SK-N-SH (cell line): ENCODE results near the gene FAM177A1.

ENCODE experiments used
- EP300 ChIP-seq, 2 experiments: IDR thresholded peaks; 2 replicates each; pipeline versions ENCODE4 v1.4.0 to v1.6.1; 2012; ENCODE audit warnings: borderline replicate concordance in 1 of 2, low read depth in 1 of 2, low read length in 1 of 2
- EZH2phosphoT487 ChIP-seq: fragments of 200-600 bp; sonication (generic); IDR thresholded peaks from 2 replicates; pipeline ENCODE4 v1.6.1; 2017; ENCODE audit warnings: low read depth, mixed run types, mild to moderate bottlenecking, antibody characterized with exemption, moderate library complexity, borderline replicate concordance
- MXI1 ChIP-seq: IDR thresholded peaks from 2 replicates; pipeline ENCODE4 v1.6.1; 2012; ENCODE audit warnings: mild to moderate bottlenecking, low read depth, low read length, improper control_type of control experiment
- POLR2AphosphoS5 ChIP-seq: IDR thresholded peaks from 2 replicates; pipeline ENCODE4 v1.6.1; 2012; ENCODE audit warnings: low read depth, low read length
- RCOR1 ChIP-seq: fragments of 150-350 bp; IDR thresholded peaks from 2 replicates; pipeline ENCODE4 v1.6.1; 2017; ENCODE audit warnings: antibody characterized with exemption, low read length
- RXRA ChIP-seq: IDR thresholded peaks from 2 replicates; pipeline ENCODE4 v1.4.0; 2012; ENCODE audit warnings: low read depth, mild to moderate bottlenecking, borderline replicate concordance
- SIN3A ChIP-seq: IDR thresholded peaks from 2 replicates; pipeline ENCODE4 v1.6.1; 2012; ENCODE audit warnings: low read depth, mild to moderate bottlenecking, low read length, moderate library complexity, borderline replicate concordance
- TF ChIP-seq, protein P1 (sequence below): fragments of 200-600 bp; sonication (generic); IDR thresholded peaks from 2 replicates; pipeline ENCODE4 v1.6.1; 2017; ENCODE audit warnings: antibody characterized with exemption, mild to moderate bottlenecking, moderate library complexity
- TF ChIP-seq, protein P2 (sequence below): IDR thresholded peaks from 2 replicates; pipeline ENCODE4 v1.6.1; 2012; ENCODE audit warnings: mild to moderate bottlenecking, low read depth, low read length, moderate library complexity
- TF ChIP-seq, protein P3 (sequence below): fragments of 150-350 bp; IDR thresholded peaks from 2 replicates; pipeline ENCODE4 v1.6.1; 2016; ENCODE audit warnings: mild to moderate bottlenecking, low read depth, low read length
- TF ChIP-seq, protein P4 (sequence below): IDR thresholded peaks from 2 replicates; pipeline ENCODE4; 2012

DNA sequence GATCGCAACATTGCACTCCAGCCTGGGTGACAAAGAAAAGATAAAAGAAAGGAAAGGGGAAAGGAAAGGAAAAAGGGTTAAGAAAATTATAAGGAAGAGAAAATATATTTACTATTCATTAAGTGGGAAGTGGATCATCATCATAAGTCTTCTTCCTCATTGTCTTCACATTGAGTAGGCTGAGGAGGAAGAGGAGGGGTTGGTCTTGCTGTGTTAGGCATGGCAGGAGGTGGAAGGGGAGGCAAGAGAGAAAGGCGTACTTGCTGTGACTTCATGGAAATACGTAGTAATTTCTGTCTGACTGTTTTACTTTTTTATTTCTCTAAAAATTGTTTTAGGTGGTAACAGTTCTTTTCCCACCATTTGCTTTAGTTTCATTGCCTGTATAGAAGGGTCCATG, 26.2 kb downstream of the FAM177A1 start:
- TF ChIP-seq, protein P1, sequence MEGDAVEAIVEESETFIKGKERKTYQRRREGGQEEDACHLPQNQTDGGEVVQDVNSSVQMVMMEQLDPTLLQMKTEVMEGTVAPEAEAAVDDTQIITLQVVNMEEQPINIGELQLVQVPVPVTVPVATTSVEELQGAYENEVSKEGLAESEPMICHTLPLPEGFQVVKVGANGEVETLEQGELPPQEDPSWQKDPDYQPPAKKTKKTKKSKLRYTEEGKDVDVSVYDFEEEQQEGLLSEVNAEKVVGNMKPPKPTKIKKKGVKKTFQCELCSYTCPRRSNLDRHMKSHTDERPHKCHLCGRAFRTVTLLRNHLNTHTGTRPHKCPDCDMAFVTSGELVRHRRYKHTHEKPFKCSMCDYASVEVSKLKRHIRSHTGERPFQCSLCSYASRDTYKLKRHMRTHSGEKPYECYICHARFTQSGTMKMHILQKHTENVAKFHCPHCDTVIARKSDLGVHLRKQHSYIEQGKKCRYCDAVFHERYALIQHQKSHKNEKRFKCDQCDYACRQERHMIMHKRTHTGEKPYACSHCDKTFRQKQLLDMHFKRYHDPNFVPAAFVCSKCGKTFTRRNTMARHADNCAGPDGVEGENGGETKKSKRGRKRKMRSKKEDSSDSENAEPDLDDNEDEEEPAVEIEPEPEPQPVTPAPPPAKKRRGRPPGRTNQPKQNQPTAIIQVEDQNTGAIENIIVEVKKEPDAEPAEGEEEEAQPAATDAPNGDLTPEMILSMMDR, result no peak
- TF ChIP-seq RCOR1 (no peak), EP300 (IDR thresholded peaks at IDR 0.05; ENCODE audit: borderline replicate concordance in 1 of 2, low read depth in 1 of 2, low read length in 1 of 2) (no peak), SIN3A (no peak), RXRA (no peak), MXI1 (no peak), EZH2phosphoT487 (no peak), POLR2AphosphoS5 (no peak)
- TF ChIP-seq, protein P2, sequence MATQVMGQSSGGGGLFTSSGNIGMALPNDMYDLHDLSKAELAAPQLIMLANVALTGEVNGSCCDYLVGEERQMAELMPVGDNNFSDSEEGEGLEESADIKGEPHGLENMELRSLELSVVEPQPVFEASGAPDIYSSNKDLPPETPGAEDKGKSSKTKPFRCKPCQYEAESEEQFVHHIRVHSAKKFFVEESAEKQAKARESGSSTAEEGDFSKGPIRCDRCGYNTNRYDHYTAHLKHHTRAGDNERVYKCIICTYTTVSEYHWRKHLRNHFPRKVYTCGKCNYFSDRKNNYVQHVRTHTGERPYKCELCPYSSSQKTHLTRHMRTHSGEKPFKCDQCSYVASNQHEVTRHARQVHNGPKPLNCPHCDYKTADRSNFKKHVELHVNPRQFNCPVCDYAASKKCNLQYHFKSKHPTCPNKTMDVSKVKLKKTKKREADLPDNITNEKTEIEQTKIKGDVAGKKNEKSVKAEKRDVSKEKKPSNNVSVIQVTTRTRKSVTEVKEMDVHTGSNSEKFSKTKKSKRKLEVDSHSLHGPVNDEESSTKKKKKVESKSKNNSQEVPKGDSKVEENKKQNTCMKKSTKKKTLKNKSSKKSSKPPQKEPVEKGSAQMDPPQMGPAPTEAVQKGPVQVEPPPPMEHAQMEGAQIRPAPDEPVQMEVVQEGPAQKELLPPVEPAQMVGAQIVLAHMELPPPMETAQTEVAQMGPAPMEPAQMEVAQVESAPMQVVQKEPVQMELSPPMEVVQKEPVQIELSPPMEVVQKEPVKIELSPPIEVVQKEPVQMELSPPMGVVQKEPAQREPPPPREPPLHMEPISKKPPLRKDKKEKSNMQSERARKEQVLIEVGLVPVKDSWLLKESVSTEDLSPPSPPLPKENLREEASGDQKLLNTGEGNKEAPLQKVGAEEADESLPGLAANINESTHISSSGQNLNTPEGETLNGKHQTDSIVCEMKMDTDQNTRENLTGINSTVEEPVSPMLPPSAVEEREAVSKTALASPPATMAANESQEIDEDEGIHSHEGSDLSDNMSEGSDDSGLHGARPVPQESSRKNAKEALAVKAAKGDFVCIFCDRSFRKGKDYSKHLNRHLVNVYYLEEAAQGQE, result no peak
- TF ChIP-seq, protein P3, sequence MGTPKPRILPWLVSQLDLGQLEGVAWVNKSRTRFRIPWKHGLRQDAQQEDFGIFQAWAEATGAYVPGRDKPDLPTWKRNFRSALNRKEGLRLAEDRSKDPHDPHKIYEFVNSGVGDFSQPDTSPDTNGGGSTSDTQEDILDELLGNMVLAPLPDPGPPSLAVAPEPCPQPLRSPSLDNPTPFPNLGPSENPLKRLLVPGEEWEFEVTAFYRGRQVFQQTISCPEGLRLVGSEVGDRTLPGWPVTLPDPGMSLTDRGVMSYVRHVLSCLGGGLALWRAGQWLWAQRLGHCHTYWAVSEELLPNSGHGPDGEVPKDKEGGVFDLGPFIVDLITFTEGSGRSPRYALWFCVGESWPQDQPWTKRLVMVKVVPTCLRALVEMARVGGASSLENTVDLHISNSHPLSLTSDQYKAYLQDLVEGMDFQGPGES, result no peak
- TF ChIP-seq, protein P4, sequence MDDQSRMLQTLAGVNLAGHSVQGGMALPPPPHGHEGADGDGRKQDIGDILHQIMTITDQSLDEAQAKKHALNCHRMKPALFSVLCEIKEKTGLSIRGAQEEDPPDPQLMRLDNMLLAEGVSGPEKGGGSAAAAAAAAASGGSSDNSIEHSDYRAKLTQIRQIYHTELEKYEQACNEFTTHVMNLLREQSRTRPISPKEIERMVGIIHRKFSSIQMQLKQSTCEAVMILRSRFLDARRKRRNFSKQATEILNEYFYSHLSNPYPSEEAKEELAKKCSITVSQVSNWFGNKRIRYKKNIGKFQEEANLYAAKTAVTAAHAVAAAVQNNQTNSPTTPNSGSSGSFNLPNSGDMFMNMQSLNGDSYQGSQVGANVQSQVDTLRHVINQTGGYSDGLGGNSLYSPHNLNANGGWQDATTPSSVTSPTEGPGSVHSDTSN, result no peak
